ENCODE data around the gene PTBP1.

DNA sequence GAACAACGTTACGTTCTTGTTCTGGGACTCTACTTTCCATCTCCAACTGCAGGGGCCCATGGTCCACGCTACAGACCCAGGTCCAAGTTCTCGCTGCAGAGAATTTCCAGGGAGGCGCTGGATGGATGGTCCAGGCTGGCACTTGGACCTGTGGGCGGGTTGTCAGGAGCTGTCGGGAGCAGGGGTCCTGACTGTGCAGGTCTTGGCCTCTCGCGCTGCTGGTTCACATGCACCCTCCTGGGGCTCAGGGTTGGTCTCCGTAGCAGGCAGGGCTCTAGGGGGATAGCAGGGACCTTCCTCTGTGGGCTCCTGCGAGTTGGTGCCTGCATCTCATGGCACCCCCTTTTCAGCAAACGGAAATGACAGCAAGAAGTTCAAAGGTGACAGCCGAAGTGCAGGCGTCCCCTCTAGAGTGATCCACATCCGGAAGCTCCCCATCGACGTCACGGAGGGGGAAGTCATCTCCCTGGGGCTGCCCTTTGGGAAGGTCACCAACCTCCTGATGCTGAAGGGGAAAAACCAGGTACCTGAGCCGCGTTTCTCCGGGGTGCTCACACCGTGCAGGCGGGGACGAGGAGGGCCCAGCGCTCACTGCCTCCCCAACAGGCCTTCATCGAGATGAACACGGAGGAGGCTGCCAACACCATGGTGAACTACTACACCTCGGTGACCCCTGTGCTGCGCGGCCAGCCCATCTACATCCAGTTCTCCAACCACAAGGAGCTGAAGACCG is 6.6 kb downstream of the PTBP1 start:
- TF ChIP-seq, protein P1, sequence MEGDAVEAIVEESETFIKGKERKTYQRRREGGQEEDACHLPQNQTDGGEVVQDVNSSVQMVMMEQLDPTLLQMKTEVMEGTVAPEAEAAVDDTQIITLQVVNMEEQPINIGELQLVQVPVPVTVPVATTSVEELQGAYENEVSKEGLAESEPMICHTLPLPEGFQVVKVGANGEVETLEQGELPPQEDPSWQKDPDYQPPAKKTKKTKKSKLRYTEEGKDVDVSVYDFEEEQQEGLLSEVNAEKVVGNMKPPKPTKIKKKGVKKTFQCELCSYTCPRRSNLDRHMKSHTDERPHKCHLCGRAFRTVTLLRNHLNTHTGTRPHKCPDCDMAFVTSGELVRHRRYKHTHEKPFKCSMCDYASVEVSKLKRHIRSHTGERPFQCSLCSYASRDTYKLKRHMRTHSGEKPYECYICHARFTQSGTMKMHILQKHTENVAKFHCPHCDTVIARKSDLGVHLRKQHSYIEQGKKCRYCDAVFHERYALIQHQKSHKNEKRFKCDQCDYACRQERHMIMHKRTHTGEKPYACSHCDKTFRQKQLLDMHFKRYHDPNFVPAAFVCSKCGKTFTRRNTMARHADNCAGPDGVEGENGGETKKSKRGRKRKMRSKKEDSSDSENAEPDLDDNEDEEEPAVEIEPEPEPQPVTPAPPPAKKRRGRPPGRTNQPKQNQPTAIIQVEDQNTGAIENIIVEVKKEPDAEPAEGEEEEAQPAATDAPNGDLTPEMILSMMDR (conservative IDR thresholded peaks at IDR 0.05), result no peak
- TF ChIP-seq ZFX (IDR thresholded peaks at IDR 0.05), result no peak

All from C4-2B (cell line).